DMS 273 (cell line): Measurements from ENCODE around the gene PSD4.

Experiments
- DNase-seq: peaks from one replicate; lab custom pipeline; 2025; ENCODE audit not compliant: unreplicated experiment; lab: John Stamatoyannopoulos, UW

The PSD4 gene

GRCh38 chr2:113173542-113174375 lies at the start of gene PSD4:
TSS of gene PSD4 (plus strand) at chr2:113173971. CDS start at chr2:113182457, 8,486 bp downstream.
- no peak for DNase-seq

GRCh38 chr2:113124181-113124961 lies 49.4 kb upstream of the PSD4 start:
- no peak for DNase-seq

GRCh38 chr2:113124984-113125855 lies 48.6 kb upstream of the PSD4 start:
- no peak for DNase-seq

GRCh38 chr2:113126845-113127645 lies 46.7 kb upstream of the PSD4 start, which contains the start of gene IL1RN:
TSS of gene IL1RN (plus strand) at chr2:113127598. CDS start at chr2:113127625, 27 bp downstream.
- DNase-seq, result no peak

GRCh38 chr2:113127646-113128570 lies 45.9 kb upstream of the PSD4 start:
- DNase-seq, result no peak

GRCh38 chr2:113129519-113130078 lies 44.2 kb upstream of the PSD4 start:
- DNase-seq, result no peak

GRCh38 chr2:113131352-113132185 lies 42.2 kb upstream of the PSD4 start:
- no peak for DNase-seq

GRCh38 chr2:113132414-113133021 lies 41.3 kb upstream of the PSD4 start:
- no peak for DNase-seq

GRCh38 chr2:113133704-113134598 lies 39.8 kb upstream of the PSD4 start:
- DNase-seq, result no peak

GRCh38 chr2:113134717-113135116 lies 39.1 kb upstream of the PSD4 start:
- no peak for DNase-seq

GRCh38 chr2:113135317-113135716 lies 38.5 kb upstream of the PSD4 start:
- no peak for DNase-seq

- peak; percentile 64 for DNase-seq
Measured at GRCh38 chr2:113136828-113137775, 36.7 kb upstream of the PSD4 start.

- DNase-seq, result no peak
Measured at GRCh38 chr2:113137827-113138226, 35.9 kb upstream of the PSD4 start.

- peak; percentile 84 for DNase-seq
Measured at GRCh38 chr2:113138428-113139322, 35.1 kb upstream of the PSD4 start.
